Measurements from ENCODE around the gene C1orf185.

DNA sequence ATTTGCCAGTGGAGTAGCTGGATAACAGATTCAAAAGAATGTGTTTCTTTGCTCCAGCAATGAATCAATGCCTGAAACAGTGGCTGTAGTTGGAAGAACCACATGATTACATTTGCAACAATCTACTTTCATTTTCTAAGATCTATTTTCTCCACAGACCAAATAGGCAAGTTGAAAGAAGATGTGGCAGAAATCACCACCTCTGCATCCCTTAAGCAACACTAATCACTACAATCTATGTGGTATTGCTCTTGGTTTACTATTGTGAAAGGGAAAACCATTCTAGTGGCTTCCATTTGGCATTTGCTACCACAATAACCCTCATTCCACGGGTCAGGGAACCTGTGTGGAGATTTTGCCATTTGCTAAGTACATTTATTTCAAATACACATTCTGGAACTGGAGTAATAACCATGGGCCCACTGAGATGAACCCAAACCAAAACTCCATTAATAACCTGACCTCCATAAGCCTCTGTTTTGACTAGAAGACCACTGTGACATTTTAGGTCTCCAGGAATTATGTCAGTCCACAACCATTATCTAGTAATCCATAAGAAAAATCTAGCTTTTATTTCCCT is 66.3 kb downstream of the C1orf185 start:
- no peak for TF ChIP-seq CTCF (IDR thresholded peaks at IDR 0.05)
- no peak for TF ChIP-seq TCF7L2 (IDR thresholded peaks at IDR 0.05; ENCODE audit: low read depth, low read length)
- TF ChIP-seq, protein P1, sequence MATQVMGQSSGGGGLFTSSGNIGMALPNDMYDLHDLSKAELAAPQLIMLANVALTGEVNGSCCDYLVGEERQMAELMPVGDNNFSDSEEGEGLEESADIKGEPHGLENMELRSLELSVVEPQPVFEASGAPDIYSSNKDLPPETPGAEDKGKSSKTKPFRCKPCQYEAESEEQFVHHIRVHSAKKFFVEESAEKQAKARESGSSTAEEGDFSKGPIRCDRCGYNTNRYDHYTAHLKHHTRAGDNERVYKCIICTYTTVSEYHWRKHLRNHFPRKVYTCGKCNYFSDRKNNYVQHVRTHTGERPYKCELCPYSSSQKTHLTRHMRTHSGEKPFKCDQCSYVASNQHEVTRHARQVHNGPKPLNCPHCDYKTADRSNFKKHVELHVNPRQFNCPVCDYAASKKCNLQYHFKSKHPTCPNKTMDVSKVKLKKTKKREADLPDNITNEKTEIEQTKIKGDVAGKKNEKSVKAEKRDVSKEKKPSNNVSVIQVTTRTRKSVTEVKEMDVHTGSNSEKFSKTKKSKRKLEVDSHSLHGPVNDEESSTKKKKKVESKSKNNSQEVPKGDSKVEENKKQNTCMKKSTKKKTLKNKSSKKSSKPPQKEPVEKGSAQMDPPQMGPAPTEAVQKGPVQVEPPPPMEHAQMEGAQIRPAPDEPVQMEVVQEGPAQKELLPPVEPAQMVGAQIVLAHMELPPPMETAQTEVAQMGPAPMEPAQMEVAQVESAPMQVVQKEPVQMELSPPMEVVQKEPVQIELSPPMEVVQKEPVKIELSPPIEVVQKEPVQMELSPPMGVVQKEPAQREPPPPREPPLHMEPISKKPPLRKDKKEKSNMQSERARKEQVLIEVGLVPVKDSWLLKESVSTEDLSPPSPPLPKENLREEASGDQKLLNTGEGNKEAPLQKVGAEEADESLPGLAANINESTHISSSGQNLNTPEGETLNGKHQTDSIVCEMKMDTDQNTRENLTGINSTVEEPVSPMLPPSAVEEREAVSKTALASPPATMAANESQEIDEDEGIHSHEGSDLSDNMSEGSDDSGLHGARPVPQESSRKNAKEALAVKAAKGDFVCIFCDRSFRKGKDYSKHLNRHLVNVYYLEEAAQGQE (IDR thresholded peaks at IDR 0.05; ENCODE audit: insufficient read depth in 1 of 2, low read depth in 2 of 2, low read length in 1 of 2): no peak
- TF ChIP-seq POLR2AphosphoS5 (IDR thresholded peaks at IDR 0.05; ENCODE audit: low read depth, low read length): no peak
